HL-60 (cell line): ENCODE measurements around the gene TPK1.

ENCODE experiments used
- DNase-seq, 2 experiments: peaks; one replicate each; pipeline ENCODE4 v3.0.0-alpha.2; 2010 to 2020; ENCODE audit warnings: low read depth in 1 of 2, low spot score in 1 of 2
- H3K27ac ChIP-seq: fragments of 250-450 bp; sonication (Bioruptor Pico); replicated peaks from 2 replicates; pipeline ENCODE4 v1.5.1; 2020; ENCODE audit warnings: mild to moderate bottlenecking, moderate library complexity
- H3K27me3 ChIP-seq: fragments of 250-450 bp; sonication (Bioruptor Pico); 2 replicates; pipeline ENCODE4 v1.5.1; 2021; ENCODE audit warnings: mild to moderate bottlenecking, moderate library complexity; ENCODE audit not compliant: insufficient read depth, poor library complexity, severe bottlenecking
- H3K4me3 ChIP-seq: replicated peaks from 2 replicates; pipeline ENCODE4 v1.5.1; 2011; ENCODE audit warnings: mild to moderate bottlenecking, control low read depth, low read length; ENCODE audit not compliant: insufficient read depth
- CTCF ChIP-seq: IDR thresholded peaks from one replicate; pipeline ENCODE4 v1.5.1; 2011; ENCODE audit warnings: low read length, control low read depth, inconsistent platforms; ENCODE audit not compliant: insufficient read depth
- GABPA ChIP-seq: IDR thresholded peaks from 2 replicates; pipeline ENCODE4 v1.6.1; 2012; ENCODE audit warnings: low read depth
- POLR2AphosphoS5 ChIP-seq: IDR thresholded peaks from 2 replicates; pipeline ENCODE4 v1.6.1; 2012; ENCODE audit warnings: low read depth
- REST ChIP-seq: IDR thresholded peaks from 2 replicates; pipeline ENCODE4 v1.6.1; 2012; ENCODE audit warnings: low read depth; ENCODE audit not compliant: insufficient replicate concordance
- SPI1 ChIP-seq: IDR thresholded peaks from 2 replicates; pipeline ENCODE4 v1.6.1; 2012; ENCODE audit warnings: low read depth, mild to moderate bottlenecking, borderline replicate concordance

Gene TPK1

GRCh38 chr7:144596953-144597352, 238.9 kb downstream of the TPK1 start:
- Histone ChIP-seq H3K4me3 (no peak overlapping the region), H3K27me3 (no peaks in the 10 kb centered on the region), H3K27ac (no peak overlapping the region)
- no peak for DNase-seq
- TF ChIP-seq REST (no peak), GABPA (no peak), POLR2AphosphoS5 (no peak), SPI1 (no peak), CTCF (no peak)

- DNase-seq: no peak
- no peak overlapping the region for H3K27ac ChIP-seq
- H3K4me3 ChIP-seq: no peak overlapping the region
- H3K27me3 ChIP-seq: no peaks in the 10 kb centered on the region
- TF ChIP-seq REST (no peak), SPI1 (no peak), CTCF (no peak), GABPA (no peak), POLR2AphosphoS5 (no peak)
Observed at GRCh38 chr7:144594580-144594979, 241.3 kb downstream of the TPK1 start.

GRCh38 chr7:144588559-144589051, 247.2 kb downstream of the TPK1 start:
- H3K4me3 ChIP-seq: no peak overlapping the region
- no peaks in the 10 kb centered on the region for H3K27me3 ChIP-seq
- DNase-seq: no peak
- no peak overlapping the region for H3K27ac ChIP-seq
- TF ChIP-seq GABPA (no peak), POLR2AphosphoS5 (no peak), CTCF (no peak), REST (no peak)
